Measurements from ENCODE around the gene DCLRE1A. TPM values are rescaled to one million over a fixed set of nuclear protein-coding genes. Genes with fewer than 3 reads are reported as not detected.
A peak's percentile ranks its signal among the peaks of the same experiment; 100 is the strongest.

The DCLRE1A gene
- 7.3 and 9.2 TPM in 2 replicates for total RNA-seq (ENCODE audit: low replicate concordance)
- long read RNA-seq, partial matches to known transcripts, result 8 of 9 reads
- long read RNA-seq, other reads (novel, unspliced or antisense), result 1 of 9 reads

DNA sequence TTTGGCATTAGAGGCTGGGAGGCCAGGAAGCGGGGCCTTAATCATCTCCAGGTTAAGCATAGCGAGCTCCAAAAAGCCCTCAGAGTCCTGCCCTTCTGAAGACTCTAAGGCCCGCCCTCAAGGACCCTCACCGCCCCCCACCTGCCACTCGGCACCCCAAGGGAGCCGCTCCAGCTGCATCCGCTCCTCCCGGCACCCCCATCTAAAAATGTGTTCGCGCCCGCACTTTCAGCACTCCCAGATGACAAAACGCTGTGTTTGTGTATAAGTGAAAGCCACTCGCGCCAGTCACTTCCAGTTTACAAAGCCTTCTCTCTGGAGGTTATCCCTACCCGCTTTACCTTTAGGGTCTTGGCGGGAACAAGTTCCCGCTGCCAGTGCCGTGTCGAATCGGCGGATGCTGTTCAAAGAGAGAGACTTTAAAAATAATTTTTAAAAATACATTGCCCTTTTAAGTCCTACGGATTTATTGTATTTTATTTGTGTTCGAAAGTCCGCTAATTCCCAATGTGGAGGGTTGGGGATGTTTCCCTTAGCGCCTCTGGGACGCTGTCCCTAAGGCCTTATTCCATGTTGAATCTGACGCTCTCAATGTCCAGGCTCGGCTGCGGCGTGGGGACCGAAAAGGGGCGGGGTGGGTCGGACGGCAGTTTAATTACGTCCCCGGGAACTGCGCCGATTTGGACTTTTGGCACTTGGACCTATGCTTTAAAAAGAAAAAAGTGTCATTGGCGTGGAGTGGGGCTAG is at the start of gene DCLRE1A, which contains the start of gene NHLRC2:
TSS of gene DCLRE1A (minus strand) at position 70 of the 748 bp plus-strand sequence. CDS start 900 bp downstream, outside the sequence.
TSS of gene NHLRC2 (plus strand) at position 649 of the 748 bp plus-strand sequence. CDS start 212 bp downstream, outside the sequence.
- H3K4me1 Mint-ChIP-seq (ENCODE audit: unreplicated experiment), result peaks cover 41% of the 10 kb centered on the region
- TF ChIP-seq, protein P1, sequence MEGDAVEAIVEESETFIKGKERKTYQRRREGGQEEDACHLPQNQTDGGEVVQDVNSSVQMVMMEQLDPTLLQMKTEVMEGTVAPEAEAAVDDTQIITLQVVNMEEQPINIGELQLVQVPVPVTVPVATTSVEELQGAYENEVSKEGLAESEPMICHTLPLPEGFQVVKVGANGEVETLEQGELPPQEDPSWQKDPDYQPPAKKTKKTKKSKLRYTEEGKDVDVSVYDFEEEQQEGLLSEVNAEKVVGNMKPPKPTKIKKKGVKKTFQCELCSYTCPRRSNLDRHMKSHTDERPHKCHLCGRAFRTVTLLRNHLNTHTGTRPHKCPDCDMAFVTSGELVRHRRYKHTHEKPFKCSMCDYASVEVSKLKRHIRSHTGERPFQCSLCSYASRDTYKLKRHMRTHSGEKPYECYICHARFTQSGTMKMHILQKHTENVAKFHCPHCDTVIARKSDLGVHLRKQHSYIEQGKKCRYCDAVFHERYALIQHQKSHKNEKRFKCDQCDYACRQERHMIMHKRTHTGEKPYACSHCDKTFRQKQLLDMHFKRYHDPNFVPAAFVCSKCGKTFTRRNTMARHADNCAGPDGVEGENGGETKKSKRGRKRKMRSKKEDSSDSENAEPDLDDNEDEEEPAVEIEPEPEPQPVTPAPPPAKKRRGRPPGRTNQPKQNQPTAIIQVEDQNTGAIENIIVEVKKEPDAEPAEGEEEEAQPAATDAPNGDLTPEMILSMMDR (conservative IDR thresholded peaks at IDR 0.05), result no peak
- H3K36me3 Mint-ChIP-seq, result peaks cover 5% of the 10 kb centered on the region
- H3K27ac Mint-ChIP-seq, result peak within 1 kb of the TSS; percentile 98
- H3K9me3 Mint-ChIP-seq, result no peaks in the 10 kb centered on the region
- peak within 1 kb of the TSS; percentile 98 for H3K4me3 Mint-ChIP-seq
- DNase-seq (ENCODE audit: extremely low spot score, unreplicated experiment), result no peak
- no peaks in the 10 kb centered on the region for H3K27me3 Mint-ChIP-seq

DNA sequence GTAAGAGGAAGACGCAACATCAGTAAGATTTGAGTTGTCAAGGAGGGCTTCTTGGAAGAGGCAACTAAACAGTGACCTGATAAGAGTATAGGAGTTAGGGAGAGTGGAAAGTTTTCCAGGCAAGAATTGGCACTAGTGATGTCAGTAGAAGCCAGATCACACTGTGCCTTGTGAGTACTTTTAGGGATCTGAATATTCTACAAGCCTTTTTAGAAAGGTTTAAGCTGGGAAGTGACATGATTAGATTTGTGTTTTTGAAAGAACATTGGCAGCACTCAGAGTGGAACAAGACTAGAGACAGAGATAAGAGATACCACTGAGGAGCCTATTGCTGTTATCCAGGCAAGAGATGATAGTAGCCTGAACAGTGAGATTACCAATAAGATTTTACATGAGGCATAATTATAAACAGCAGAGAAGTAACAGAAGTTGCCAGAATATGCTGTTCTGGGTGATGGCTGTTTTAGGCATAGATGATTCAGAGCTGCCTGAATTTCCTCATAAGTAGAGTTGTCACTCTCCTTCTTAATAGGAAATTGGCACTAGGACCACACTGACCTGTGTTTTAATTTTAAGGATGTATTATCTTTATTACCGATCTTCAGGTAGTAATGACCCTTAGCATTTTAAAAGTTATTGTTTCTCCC is 46.2 kb upstream of the DCLRE1A start:
- TF ChIP-seq, protein P1 (conservative IDR thresholded peaks at IDR 0.05), result no peak
- H3K4me1 Mint-ChIP-seq (ENCODE audit: unreplicated experiment), result peaks cover 4% of the 10 kb centered on the region
- no peak overlapping the region for H3K27ac Mint-ChIP-seq
- H3K9me3 Mint-ChIP-seq, result no peaks in the 10 kb centered on the region
- H3K4me3 Mint-ChIP-seq, result no peak overlapping the region
- H3K36me3 Mint-ChIP-seq, result peaks cover 30% of the 10 kb centered on the region
- DNase-seq (ENCODE audit: extremely low spot score, unreplicated experiment), result no peak
- no peaks in the 10 kb centered on the region for H3K27me3 Mint-ChIP-seq

DNA sequence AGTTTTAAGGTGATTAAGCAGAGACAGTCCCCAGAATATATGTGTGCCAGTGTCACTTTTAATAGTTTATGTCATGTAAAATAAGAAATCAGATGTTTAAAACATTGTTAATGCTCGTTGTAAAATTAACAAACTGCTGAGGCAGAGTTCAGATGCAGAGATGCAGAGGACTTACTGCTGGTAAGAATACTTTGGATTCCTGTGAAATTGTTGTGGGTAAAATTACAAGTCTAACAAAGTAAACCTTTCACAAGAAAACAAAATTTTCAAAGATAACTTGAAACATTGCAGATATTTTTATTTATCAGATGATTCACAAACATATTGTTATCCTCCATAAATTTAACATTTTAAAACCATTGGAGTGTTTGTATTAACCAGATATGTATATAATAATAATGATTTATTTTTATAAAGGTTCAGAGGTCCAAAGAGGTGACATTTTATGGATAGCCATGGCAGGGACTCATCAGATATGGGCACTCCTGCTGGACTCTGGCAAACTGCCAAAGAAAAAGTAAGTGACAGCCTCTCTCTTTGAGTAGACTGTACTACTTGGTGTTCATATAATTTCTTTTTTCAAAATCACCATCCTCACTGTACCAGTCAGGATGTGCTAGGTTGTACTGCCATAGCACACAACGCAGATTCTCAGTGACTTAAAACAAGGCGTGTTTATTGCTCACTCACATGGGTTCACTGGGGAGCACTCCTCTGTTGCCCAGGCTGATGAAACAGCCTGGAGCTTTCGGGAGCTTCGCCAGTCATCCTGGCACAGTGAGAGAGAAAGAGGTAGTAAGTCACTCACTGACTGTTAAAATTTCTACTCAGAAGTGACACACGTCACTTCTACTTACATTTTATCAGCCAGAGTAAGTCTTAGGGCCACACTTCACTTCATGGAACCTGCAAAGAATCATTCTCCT is 44.1 kb upstream of the DCLRE1A start:
- Mint-ChIP-seq H3K36me3 (peaks cover 24% of the 10 kb centered on the region), H3K4me1 (ENCODE audit: unreplicated experiment) (peaks cover 9% of the 10 kb centered on the region), H3K27me3 (no peaks in the 10 kb centered on the region), H3K4me3 (no peak overlapping the region), H3K9me3 (no peaks in the 10 kb centered on the region), H3K27ac (no peak overlapping the region)
- no peak for DNase-seq (ENCODE audit: extremely low spot score, unreplicated experiment)
- TF ChIP-seq, protein P1 (conservative IDR thresholded peaks at IDR 0.05), result no peak

DNA sequence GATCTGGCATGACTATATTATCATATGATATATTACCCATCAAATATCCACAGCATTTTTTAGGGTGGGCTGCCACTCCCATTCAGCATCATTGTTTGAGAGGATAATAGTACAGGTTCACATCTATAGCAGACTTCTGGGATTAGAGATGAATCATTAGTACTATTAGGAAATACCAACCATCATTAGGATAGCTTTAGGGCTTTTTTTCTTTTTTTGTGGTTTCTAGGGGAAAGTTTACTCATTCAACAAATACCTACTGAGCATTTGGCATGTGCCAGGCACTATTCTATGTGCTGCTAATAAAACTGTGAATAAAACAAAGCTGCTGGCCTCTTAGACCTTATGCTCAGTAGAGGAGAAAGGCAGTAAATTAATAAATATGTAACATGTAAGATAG is 41.1 kb upstream of the DCLRE1A start:
- Mint-ChIP-seq H3K4me3 (no peak overlapping the region), H3K4me1 (ENCODE audit: unreplicated experiment) (peaks cover 9% of the 10 kb centered on the region), H3K27me3 (no peaks in the 10 kb centered on the region), H3K36me3 (peaks cover 27% of the 10 kb centered on the region), H3K27ac (no peak overlapping the region), H3K9me3 (no peaks in the 10 kb centered on the region)
- TF ChIP-seq, protein P1 (conservative IDR thresholded peaks at IDR 0.05), result no peak
- DNase-seq (ENCODE audit: extremely low spot score, unreplicated experiment), result no peak

DNA sequence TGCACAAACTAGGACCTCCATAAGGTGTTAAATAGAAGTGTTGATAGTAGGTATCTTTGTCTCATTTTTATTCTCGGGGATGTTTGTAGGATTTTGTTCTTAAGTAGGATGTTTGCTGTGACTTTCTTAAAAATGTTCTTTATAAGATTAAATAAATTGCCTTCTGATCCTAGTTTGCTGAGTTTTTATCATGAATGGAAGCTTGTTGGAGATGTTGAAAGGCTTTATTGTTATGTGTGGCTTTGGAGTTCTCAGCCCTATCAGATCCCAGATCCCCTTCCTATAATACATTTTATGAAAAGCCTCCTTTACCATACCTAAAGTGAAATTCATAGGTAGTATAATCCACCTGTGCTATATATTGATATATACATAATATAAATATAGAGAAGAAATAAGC is 40.7 kb upstream of the DCLRE1A start:
- TF ChIP-seq, protein P1 (conservative IDR thresholded peaks at IDR 0.05), result no peak
- Mint-ChIP-seq H3K27ac (no peak overlapping the region), H3K27me3 (no peaks in the 10 kb centered on the region), H3K4me1 (ENCODE audit: unreplicated experiment) (peaks cover 9% of the 10 kb centered on the region), H3K9me3 (no peaks in the 10 kb centered on the region), H3K36me3 (peaks cover 30% of the 10 kb centered on the region), H3K4me3 (no peak overlapping the region)
- DNase-seq (ENCODE audit: extremely low spot score, unreplicated experiment), result no peak
